Neural cell (in vitro differentiated cells): ENCODE data around the gene FAM186B. TPM values are rescaled to one million over a fixed set of nuclear protein-coding genes. Genes with fewer than 3 reads are reported as not detected.

ENCODE experiments used
- H2AFZ ChIP-seq: fragments of 200-600, 300-800 bp; sonication (generic), shearing (Covaris generic); 2 replicates; pipeline ENCODE4 v1.6.0; 2014; ENCODE audit warnings: low read depth, mild to moderate bottlenecking, antibody characterized with exemption, low read length, moderate library complexity
- H3F3A ChIP-seq: fragments of 200-600 bp; shearing (Covaris generic); 2 replicates; pipeline ENCODE4 v1.6.1; 2016; ENCODE audit warnings: mild to moderate bottlenecking, moderate library complexity, mixed read lengths, antibody characterized with exemption, low read length; ENCODE audit not compliant: insufficient read depth, poor library complexity, severe bottlenecking
- H3K27ac ChIP-seq: fragments of 200-600, 300-800 bp; sonication (generic), shearing (Covaris generic); 2 replicates; pipeline ENCODE4 v1.5.1; 2014; ENCODE audit warnings: mild to moderate bottlenecking, low read length, moderate library complexity
- H3K27me3 ChIP-seq: fragments of 300-800, 200-600 bp; sonication (generic), shearing (Covaris generic); 2 replicates; pipeline ENCODE4 v1.6.0; 2014; ENCODE audit warnings: mild to moderate bottlenecking, low read depth, low read length, moderate library complexity; ENCODE audit not compliant: insufficient read depth
- H3K36me3 ChIP-seq: fragments of 300-800, 200-600 bp; sonication (generic), shearing (Covaris generic); 2 replicates; pipeline ENCODE4 v1.5.1; 2014; ENCODE audit warnings: mild to moderate bottlenecking, antibody characterized with exemption, low read length, moderate library complexity; ENCODE audit not compliant: insufficient read depth
- H3K4me2 ChIP-seq: fragments of 300-800, 200-600 bp; sonication (generic), shearing (Covaris generic); 2 replicates; pipeline ENCODE4 v1.6.0; 2014; ENCODE audit warnings: mild to moderate bottlenecking, low read length
- H3K4me3 ChIP-seq: fragments of 300-800, 200-600 bp; sonication (generic), shearing (Covaris generic); 2 replicates; pipeline ENCODE4 v1.5.1; 2014; ENCODE audit warnings: mild to moderate bottlenecking, low read length, moderate library complexity
- H3K79me2 ChIP-seq: fragments of 200-600 bp; shearing (Covaris generic); replicated peaks from 2 replicates; pipeline ENCODE4 v1.6.0; 2014; ENCODE audit warnings: mild to moderate bottlenecking, low read length, moderate library complexity; ENCODE audit not compliant: insufficient read depth
- H3K9ac ChIP-seq: fragments of 300-800, 200-600 bp; sonication (generic), shearing (Covaris generic); 2 replicates; pipeline ENCODE4 v1.6.1; 2016; ENCODE audit warnings: mild to moderate bottlenecking, low read length, mixed read lengths
- H3K9me2 ChIP-seq: fragments of 200-600 bp; shearing (Covaris generic); 2 replicates; pipeline ENCODE4 v1.6.1; 2016; ENCODE audit warnings: mild to moderate bottlenecking, low read length, mixed read lengths; ENCODE audit not compliant: insufficient read depth
- H3K9me3 ChIP-seq: fragments of 200-600, 300-800 bp; sonication (generic), shearing (Covaris generic); 2 replicates; pipeline ENCODE4 v1.6.1; 2016; ENCODE audit warnings: mild to moderate bottlenecking, mixed run types, low read length, moderate library complexity, mixed read lengths
- H4K20me1 ChIP-seq: fragments of 200-600 bp; shearing (Covaris generic); 2 replicates; pipeline ENCODE4 v1.6.1; 2016; ENCODE audit warnings: mild to moderate bottlenecking, mixed run types; ENCODE audit not compliant: insufficient read depth
- CTCF ChIP-seq: fragments of 450-650 bp; IDR thresholded peaks from 2 replicates; pipeline ENCODE4 v1.5.1; 2014; ENCODE audit warnings: antibody characterized with exemption, mild to moderate bottlenecking, moderate library complexity; ENCODE audit not compliant: poor library complexity, severe bottlenecking
- EP300 ChIP-seq: fragments of 450-650 bp; conservative IDR thresholded peaks from 2 replicates; pipeline ENCODE4 v1.6.1; 2014; ENCODE audit warnings: antibody characterized with exemption, mild to moderate bottlenecking, moderate library complexity; ENCODE audit not compliant: poor library complexity, severe bottlenecking
- EZH2 ChIP-seq: fragments of 200-600, 300-800 bp; shearing (Covaris generic), sonication (generic); IDR thresholded peaks from 2 replicates; pipeline ENCODE4 v1.6.1; 2014; ENCODE audit warnings: antibody characterized with exemption, low read length, borderline replicate concordance, mild to moderate bottlenecking; ENCODE audit not compliant: insufficient read depth, poor library complexity, severe bottlenecking
- MXI1 ChIP-seq: fragments of 450-650 bp; conservative IDR thresholded peaks from 2 replicates; pipeline ENCODE4 v1.6.1; 2014; ENCODE audit warnings: antibody characterized with exemption, mild to moderate bottlenecking; ENCODE audit not compliant: poor library complexity, severe bottlenecking
- POLR2AphosphoS5 ChIP-seq: IDR thresholded peaks from 2 replicates; pipeline ENCODE4 v1.6.1; 2012
- RAD21 ChIP-seq: fragments of 450-650 bp; conservative IDR thresholded peaks from 2 replicates; pipeline ENCODE4 v1.6.1; 2014; ENCODE audit warnings: antibody characterized with exemption, mild to moderate bottlenecking, moderate library complexity
- REST ChIP-seq: IDR thresholded peaks from 2 replicates; pipeline ENCODE4 v1.6.1; 2012; ENCODE audit warnings: borderline replicate concordance
- SMC3 ChIP-seq: fragments of 450-650 bp; conservative IDR thresholded peaks from 2 replicates; pipeline ENCODE4 v1.6.1; 2014; ENCODE audit warnings: antibody characterized with exemption, mild to moderate bottlenecking, moderate library complexity; ENCODE audit not compliant: poor library complexity
- TAF1 ChIP-seq: IDR thresholded peaks from 2 replicates; pipeline ENCODE4 v1.6.1; 2012; ENCODE audit warnings: low read depth
- polyA plus RNA-seq: library from polyadenylated mRNA; depleted of rRNA; stranded (reverse); fragments of >200 nt; gene quantifications from 2 replicates; pipeline ENCODE4 v1.2.3, GENCODE V29; 2014

Gene FAM186B
- polyA plus RNA-seq, 1 donor from 2014 or later, result not detected

- Histone ChIP-seq H3K27ac (no peak overlapping the region), H3K27me3 (no peaks in the 10 kb centered on the region), H2AFZ (no peak overlapping the region), H3K79me2 (no peaks in the 10 kb centered on the region), H3K9me3 (no peaks in the 10 kb centered on the region), H3K9me2 (no peaks in the 10 kb centered on the region), H3K4me2 (no peak overlapping the region), H3K36me3 (peaks cover 6% of the 10 kb centered on the region), H4K20me1 (no peaks in the 10 kb centered on the region), H3K4me3 (no peak overlapping the region), H3F3A (no peaks in the 10 kb centered on the region), H3K9ac (no peak overlapping the region)
- no peak for TF ChIP-seq EZH2
- no peak for TF ChIP-seq TAF1
- no peak for TF ChIP-seq POLR2AphosphoS5
- TF ChIP-seq SMC3, result no peak
- TF ChIP-seq REST, result no peak
- TF ChIP-seq MXI1, result no peak
- no peak for TF ChIP-seq EP300
- TF ChIP-seq CTCF, result no peak
- no peak for TF ChIP-seq RAD21
These were observed 38.7 kb upstream of the FAM186B start for GRCh38 chr12:49643961-49644619.

GRCh38 chr12:49643135-49643534 is 37.7 kb upstream of the FAM186B start:
- Histone ChIP-seq H3K4me3 (no peak overlapping the region), H3K9me2 (no peaks in the 10 kb centered on the region), H3K9me3 (no peaks in the 10 kb centered on the region), H3K9ac (no peak overlapping the region), H3K79me2 (no peaks in the 10 kb centered on the region), H3K4me2 (no peak overlapping the region), H3K36me3 (peaks cover 8% of the 10 kb centered on the region), H3F3A (no peaks in the 10 kb centered on the region), H3K27me3 (no peaks in the 10 kb centered on the region), H3K27ac (no peak overlapping the region), H2AFZ (no peak overlapping the region), H4K20me1 (no peaks in the 10 kb centered on the region)
- TF ChIP-seq MXI1, result no peak
- no peak for TF ChIP-seq REST
- TF ChIP-seq SMC3, result no peak
- no peak for TF ChIP-seq CTCF
- no peak for TF ChIP-seq EP300
- TF ChIP-seq RAD21, result no peak
- TF ChIP-seq POLR2AphosphoS5, result no peak
- no peak for TF ChIP-seq TAF1
- TF ChIP-seq EZH2, result no peak
